GM21515 (cell line): ENCODE measurements around the gene CAMTA1.
"Not testable (repeated sequence)": the region's sequence is repeated elsewhere in the genome, so short reads cannot be mapped to it uniquely, and the experiment has no call there.

Source experiments
- ATAC-seq: cut with Tn5 transposase; IDR thresholded peaks from one replicate; pipeline ENCODE4 v1.9.1; 2021; ENCODE audit not compliant: unreplicated experiment

The CAMTA1 gene

GRCh38 chr1:7322912-7323311, 537.7 kb downstream of the CAMTA1 start:
- no peak for ATAC-seq

GRCh38 chr1:7325254-7325653, 540.0 kb downstream of the CAMTA1 start:
- ATAC-seq = no peak

- no peak for ATAC-seq
Measured at GRCh38 chr1:7326366-7326765, 541.1 kb downstream of the CAMTA1 start.

GRCh38 chr1:7327849-7328248, 542.6 kb downstream of the CAMTA1 start:
- no peak for ATAC-seq

- ATAC-seq = no peak
Measured at GRCh38 chr1:7329868-7330615, 544.8 kb downstream of the CAMTA1 start.

GRCh38 chr1:7330726-7331125, 545.5 kb downstream of the CAMTA1 start:
- not testable (repeated sequence) for ATAC-seq

GRCh38 chr1:7331926-7332535, 546.8 kb downstream of the CAMTA1 start:
- no peak for ATAC-seq

GRCh38 chr1:7333094-7333493, 547.8 kb downstream of the CAMTA1 start:
- ATAC-seq = no peak

- no peak for ATAC-seq
Measured at GRCh38 chr1:7333620-7334019, 548.4 kb downstream of the CAMTA1 start.

GRCh38 chr1:7334475-7335035, 549.3 kb downstream of the CAMTA1 start:
- no peak for ATAC-seq

- ATAC-seq = no peak
Measured at GRCh38 chr1:7335224-7335879, 550.1 kb downstream of the CAMTA1 start.

- no peak for ATAC-seq
Measured at GRCh38 chr1:7338439-7338838, 553.2 kb downstream of the CAMTA1 start.

- no peak for ATAC-seq
Measured at GRCh38 chr1:7339014-7339413, 553.8 kb downstream of the CAMTA1 start.

- ATAC-seq = no peak
Measured at GRCh38 chr1:7339953-7340352, 554.7 kb downstream of the CAMTA1 start.

- no peak for ATAC-seq
Measured at GRCh38 chr1:7341145-7341905, 556.1 kb downstream of the CAMTA1 start.

- ATAC-seq = no peak
Measured at GRCh38 chr1:7343882-7344281, 558.6 kb downstream of the CAMTA1 start.

- ATAC-seq = no peak
Measured at GRCh38 chr1:7344299-7344698, 559.0 kb downstream of the CAMTA1 start.

- ATAC-seq = no peak
Measured at GRCh38 chr1:7345516-7345915, 560.3 kb downstream of the CAMTA1 start.

GRCh38 chr1:7346070-7346596, 560.9 kb downstream of the CAMTA1 start:
- ATAC-seq = no peak

- no peak for ATAC-seq
Measured at GRCh38 chr1:7346600-7347570, 561.6 kb downstream of the CAMTA1 start.
